Glomerular visceral epithelial cell (primary cell): ENCODE data around the gene SLC25A22.

Experiments
- DNase-seq: peaks from one replicate; pipeline ENCODE4 v3.0.0-alpha.2; 2016; ENCODE audit errors: extremely low spot score

The SLC25A22 gene

GRCh38 chr11:773425-773824, 24.7 kb downstream of the SLC25A22 start:
- no peak for DNase-seq

GRCh38 chr11:772429-773390, 25.4 kb downstream of the SLC25A22 start:
- no peak for DNase-seq

GRCh38 chr11:771617-772204, 26.4 kb downstream of the SLC25A22 start:
- DNase-seq, result no peak

DNA sequence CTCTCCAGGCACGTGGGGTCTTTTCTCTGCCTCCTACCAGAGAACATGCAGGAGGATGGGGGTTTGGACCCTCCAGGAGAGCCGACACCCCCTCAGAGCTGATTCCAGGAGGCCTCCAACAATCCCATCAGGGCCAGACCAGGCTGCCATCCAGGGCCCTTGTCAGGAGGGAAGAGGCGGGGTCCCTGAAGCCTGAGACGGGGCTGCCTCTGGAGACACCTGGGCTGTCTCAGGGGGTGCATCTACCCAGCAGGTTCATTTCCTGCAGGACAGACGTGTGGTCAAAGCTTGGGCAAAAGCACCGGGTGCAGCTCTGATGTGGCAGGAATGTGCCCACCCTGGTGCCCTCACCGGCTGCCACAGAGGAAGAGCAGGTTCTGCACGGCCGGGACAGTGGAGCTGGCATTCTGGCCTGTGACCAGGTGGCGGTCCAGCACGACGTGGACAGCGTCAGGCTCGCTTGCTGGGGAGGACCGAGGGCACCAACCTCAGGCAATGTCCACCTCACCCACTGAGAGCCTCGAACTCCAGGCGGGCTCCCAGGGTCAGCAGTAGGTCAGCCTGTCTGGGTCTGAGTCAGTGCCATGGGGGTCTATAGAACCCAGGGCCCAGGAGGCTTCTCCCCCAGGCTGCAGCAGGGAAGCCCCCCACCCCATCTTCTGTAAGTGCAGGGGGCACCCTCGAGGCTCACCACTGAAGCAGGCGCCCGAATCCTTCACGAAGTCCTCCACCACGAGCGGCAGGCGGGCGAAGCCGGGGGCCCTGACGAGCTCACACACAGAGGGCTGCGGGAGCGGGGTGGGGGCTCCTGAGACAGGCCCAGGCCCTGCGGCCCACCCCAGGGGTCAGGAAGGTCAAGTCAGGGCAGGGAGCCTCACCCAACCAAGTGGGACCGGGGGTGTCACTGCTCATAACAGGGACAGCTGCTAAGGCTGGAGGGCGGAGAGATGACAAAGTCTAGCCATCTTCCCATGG, 27.2 kb downstream of the SLC25A22 start:
- no peak for DNase-seq

- no peak for DNase-seq
These were observed 28.0 kb downstream of the SLC25A22 start for GRCh38 chr11:769887-770641.

DNA sequence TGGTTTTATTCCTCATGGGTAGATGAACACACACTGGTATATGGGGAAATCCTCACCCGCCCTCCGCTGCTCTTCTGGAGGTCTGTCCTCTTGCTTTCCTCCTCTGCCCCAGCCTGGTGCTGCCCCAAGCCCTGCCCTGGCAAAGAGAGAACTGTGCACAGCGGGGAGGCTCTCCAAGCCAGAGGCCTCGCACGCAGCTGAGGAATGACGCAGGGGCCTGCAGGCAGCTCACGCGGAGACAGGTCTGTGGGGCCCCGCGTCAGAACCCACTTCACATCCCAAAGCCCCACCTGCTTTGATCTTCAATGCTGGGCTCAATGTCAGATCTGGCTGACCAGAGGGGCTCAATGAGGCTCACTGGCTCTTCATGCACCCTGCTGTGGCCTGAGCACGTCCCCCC, 30.8 kb downstream of the SLC25A22 start:
- DNase-seq, result no peak

DNA sequence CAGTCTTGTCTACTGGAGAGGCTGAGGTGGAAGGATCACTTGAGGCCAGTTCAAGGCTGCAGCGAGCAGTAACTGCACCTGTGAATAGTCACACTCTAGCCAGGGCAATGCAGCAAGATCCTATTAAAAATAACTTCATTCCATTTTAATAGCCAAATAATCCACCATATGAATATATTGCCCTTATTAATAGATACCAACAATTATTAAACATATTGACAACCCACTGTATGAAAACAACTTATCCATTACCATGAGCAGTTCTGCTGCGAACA, 31.2 kb downstream of the SLC25A22 start:
- DNase-seq, result no peak

DNA sequence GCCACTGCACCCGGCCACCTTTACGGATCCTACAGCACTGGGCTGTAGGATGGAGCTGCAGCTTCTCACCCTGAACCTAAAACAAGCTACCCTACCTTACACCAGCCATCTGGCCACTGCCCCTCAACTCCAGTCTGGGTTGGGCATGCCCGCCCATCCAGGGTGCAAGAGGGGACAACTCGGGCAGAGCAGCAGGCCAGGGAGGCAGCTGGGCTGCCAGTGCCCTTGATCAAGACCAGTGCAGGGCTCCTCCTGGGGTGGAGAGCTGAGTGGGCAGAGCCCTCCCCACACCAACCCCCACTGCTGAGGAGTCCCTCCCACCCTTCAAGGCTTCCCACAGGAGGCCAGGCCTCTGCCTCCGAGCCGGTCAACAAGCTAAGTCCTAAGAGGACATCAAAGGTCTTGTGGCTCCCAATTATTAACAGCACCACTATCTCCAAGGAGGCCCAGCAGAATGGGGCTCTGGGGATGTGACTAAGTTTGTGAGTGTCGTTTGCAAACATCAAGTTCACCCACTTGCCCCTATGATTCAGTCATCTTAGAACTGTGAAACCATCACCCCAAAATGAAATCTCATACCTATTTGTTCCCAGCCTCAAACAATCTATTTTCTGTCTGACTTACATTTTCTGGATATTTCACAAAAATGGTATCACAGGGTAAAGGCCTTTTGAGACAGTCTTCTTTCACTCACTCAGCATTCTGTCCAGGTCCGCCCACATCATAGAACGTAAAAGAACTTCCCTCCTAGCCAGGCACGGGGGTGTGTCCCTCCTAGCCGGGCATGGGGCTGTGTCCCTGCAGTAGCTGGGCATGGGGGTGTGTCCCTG, 31.8 kb downstream of the SLC25A22 start:
- DNase-seq, result no peak

DNA sequence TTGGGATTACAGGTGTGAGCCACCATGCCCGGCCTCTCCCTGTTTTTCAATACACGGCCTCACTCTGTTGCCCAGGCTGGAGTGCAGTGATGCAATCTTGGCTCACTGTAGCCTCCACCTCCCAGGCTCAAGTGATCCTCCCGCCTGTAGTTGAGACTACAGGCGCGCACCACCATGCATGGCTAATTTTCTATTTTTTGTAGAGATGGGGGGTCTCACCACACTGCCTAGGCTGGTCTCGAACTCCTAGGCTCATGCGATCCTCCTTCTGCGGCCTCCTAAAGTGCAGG, 32.3 kb downstream of the SLC25A22 start:
- DNase-seq, result no peak

DNA sequence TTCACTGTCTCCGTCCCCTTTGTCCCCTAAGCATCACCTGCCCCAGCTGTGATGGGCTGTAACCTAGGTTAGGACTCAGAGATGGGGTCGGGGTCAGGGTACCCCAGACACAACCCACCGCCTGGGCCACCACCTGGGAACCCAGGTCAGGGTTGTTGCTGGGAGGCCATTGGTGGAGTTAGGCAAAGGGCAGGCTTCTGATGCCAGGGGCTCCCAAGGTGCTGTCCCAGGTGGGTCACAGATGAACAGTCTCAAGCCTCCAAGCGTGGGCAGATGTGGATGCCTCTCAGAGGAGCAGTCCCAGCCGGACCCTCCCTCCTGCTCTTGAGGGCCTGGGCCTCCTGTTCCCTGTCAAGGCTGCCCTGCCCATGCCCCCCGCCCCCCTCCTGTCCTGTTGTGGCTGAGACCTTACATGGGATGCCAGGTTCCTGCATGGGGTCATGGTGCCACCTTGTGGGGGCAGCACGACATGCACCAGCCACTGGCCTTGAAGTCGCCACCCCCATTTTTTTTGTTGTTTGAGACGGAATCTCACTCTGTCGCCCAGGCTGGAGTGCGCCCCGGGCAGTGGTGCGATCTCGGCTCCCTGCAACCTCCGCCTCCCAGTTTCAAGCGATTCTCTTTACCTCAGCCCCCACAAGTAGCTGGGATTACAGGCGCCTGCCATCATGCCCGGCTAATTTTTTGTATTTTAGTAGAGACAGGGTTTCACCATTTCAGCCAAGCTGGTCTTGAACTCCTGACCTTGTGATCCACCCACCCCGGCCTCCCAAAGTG, 32.9 kb downstream of the SLC25A22 start:
- peak; percentile 61 for DNase-seq

DNA sequence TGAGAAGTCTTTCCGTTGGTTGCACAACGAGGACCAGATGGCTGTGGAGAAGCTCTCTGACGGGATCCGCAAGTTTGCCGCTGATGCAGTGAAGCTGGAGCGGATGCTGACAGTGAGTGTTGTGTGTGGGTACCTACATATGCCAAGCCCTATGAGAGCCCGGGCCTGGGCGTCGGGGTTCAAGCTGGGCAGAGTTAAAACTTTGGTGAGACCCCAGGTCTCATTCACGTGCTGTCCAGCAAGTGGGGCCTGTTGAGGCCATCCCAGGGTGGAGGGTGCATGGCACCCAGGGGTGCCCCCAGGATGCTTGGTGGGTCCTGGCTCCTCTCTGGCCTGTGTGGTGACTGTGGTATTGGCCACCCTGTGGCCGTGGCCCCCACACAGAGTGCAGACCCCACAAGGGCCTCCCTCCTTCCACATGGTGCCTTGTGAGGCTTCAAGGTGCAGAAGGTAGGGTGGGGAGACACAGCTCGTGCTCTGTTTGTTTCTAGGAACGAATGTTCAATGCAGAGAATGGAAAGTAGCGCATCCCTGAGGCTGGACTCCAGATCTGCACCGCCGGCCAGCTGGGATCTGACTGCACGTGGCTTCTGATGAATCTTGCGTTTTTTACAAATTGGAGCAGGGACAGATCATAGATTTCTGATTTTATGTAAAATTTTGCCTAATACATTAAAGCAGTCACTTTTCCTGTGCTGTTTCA, 33.6 kb downstream of the SLC25A22 start:
- no peak for DNase-seq

GRCh38 chr11:763549-764321, 34.3 kb downstream of the SLC25A22 start:
- DNase-seq, result no peak

- DNase-seq, result no peak
These were observed 35.0 kb downstream of the SLC25A22 start for GRCh38 chr11:763073-763463.

- peak; percentile 85 for DNase-seq
These were observed 35.5 kb downstream of the SLC25A22 start for GRCh38 chr11:762421-763072.

DNA sequence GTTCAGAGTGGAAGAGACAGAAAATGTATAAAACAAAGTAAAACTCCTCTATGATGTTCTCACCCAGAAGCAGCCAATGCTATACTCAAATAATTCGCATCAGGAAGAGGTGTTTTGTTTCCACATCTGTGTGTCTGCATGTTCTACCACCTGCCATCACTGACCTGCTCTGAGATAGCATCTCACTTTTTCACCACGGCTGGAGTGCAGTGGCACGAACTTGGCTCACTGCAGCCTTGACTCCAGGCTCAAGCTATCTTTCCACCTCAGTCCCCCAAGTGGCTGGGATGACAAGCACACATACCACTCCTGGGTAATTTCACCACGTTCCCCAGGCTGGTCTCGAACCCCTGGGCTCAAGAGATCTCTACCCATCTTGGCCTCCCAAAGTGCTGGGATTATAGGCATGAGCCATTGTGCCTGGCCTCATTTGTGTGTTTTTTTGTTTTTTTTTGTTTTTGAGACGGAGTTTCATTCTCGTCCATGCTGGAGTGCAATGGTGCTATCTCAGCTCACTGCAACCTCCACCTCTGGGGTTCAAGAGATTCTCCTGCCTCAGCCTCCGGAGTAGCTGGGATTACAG, 36.5 kb downstream of the SLC25A22 start:
- no peak for DNase-seq

GRCh38 chr11:760236-760635, 37.8 kb downstream of the SLC25A22 start:
- no peak for DNase-seq

- DNase-seq, result no peak
These were observed 48.4 kb downstream of the SLC25A22 start for GRCh38 chr11:749731-750130.

GRCh38 chr11:748007-748359, 50.1 kb downstream of the SLC25A22 start:
- no peak for DNase-seq
